NT2/D1 (cell line): Measurements from ENCODE around the gene IRF7.

Experiments
- DNase-seq: peaks from one replicate; pipeline ENCODE4 v3.0.0-alpha.2; 2011; ENCODE audit warnings: low read depth, low spot score
- H3K27me3 ChIP-seq: 2 replicates; pipeline ENCODE4 v1.6.0; 2011; ENCODE audit warnings: mild to moderate bottlenecking; ENCODE audit not compliant: insufficient read length, insufficient read depth
- H3K36me3 ChIP-seq: 2 replicates; pipeline ENCODE4 v1.6.1; 2011; ENCODE audit warnings: mild to moderate bottlenecking, low read length, mixed read lengths; ENCODE audit not compliant: insufficient read depth, insufficient read length
- H3K4me1 ChIP-seq: 2 replicates; pipeline ENCODE4 v1.5.1; 2011; ENCODE audit not compliant: insufficient read depth, insufficient read length
- H3K4me3 ChIP-seq: 2 replicates; pipeline ENCODE4 v1.5.1; 2011; ENCODE audit warnings: low read depth; ENCODE audit not compliant: insufficient read length
- H3K9ac ChIP-seq: 2 replicates; pipeline ENCODE4 v1.6.0; 2011; ENCODE audit warnings: low read depth; ENCODE audit not compliant: insufficient read length
- H3K9me3 ChIP-seq: 2 replicates; pipeline ENCODE4 v1.5.1; 2011; ENCODE audit warnings: mild to moderate bottlenecking, low read length; ENCODE audit not compliant: insufficient read depth
- SUZ12 ChIP-seq: IDR thresholded peaks from 2 replicates; pipeline ENCODE4 v1.6.1; 2011; ENCODE audit not compliant: insufficient read length, insufficient read depth; ENCODE audit errors: extremely low read depth
- YY1 ChIP-seq: IDR thresholded peaks from 2 replicates; pipeline ENCODE4 v1.6.1; 2011; ENCODE audit not compliant: insufficient read length, insufficient read depth
- ZNF274 ChIP-seq: IDR thresholded peaks from 2 replicates; pipeline ENCODE4 v1.6.1; 2011; ENCODE audit warnings: mild to moderate bottlenecking, low read depth, low read length

Gene IRF7

DNA sequence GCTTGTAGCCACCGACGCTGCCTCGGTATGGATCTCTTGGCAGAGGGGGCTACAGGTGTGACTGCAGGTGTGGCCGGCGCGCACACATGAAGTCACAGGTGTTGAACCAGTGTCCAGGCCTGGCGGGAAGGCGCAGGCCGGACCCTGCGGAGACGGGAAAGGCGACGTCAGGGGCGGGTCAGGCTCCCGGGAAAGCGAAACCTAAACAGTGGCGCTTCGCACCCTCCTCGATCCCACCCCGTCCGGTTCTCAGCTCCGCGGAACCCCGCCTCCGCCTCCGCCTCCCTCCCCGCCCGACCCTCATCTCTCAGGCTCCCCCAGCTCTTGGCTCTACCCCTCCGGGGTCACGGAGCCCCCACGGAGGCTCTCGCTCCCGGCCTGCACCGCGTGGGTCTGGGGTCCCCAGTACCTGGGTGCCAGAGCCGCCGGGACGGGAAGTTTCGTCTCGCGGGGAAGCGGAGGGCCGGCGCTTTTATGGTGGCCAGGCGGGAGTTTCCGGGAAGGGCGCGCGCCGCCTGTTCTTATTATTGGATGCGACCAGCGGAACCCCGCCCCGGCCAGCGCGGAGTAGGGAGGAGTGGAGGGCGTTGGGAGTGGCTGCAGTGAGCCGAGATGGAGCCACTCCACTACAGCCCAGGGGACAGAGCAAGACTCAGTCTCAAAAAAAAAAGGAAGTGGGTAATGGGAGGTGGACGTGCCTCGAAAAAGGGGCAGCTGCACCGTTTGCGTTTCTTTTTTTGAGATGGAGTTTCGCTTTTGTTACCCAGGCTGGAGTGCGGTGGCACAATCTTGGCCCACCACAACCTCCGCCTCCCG is at the start of gene IRF7:
Gene IRF7, minus strand, starts transcription at position 447 of the 816 bp plus-strand sequence. CDS start 586 bp downstream, outside the sequence.
- Histone ChIP-seq H3K4me3 (peak within 1 kb of the TSS; percentile 16), H3K36me3 (peaks cover 90% of the 10 kb centered on the region), H3K9ac (peak within 1 kb of the TSS; percentile 67), H3K4me1 (peaks cover 32% of the 10 kb centered on the region), H3K27me3 (no peaks in the 10 kb centered on the region), H3K9me3 (no peaks in the 10 kb centered on the region)
- peak; percentile 38 for DNase-seq
- TF ChIP-seq ZNF274 (no peak), YY1 (no peak), SUZ12 (no peak)

DNA sequence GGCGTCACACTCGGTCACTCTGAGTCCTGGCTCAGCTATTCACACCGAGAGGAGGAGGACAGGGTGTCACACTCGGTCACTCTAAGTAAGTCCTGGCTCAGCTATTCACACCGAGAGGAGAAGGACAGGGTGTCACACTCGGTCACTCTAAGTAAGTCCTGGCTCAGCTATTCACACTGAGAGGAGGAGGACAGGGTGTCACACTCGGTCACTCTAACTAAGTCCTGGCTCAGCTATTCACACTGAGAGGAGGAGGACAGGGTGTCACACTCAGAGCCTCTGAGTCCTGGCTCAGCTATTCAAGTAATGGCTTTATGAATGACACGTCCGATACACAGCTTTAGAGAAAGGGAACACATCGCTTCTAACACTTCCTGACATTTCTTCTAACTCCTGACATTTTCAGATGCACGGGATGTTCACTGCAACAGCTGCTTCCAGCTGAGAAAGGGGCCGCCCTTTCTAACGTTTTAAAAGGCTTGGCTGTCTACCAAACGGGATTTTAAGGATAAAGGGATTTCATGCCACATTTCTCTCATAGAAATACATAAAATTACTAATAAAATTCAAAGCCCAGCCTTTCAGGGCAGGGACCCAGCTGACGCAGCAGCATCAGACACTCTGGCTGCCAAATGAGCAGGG is 49.4 kb upstream of the IRF7 start:
- H3K4me1 ChIP-seq = no peaks in the 10 kb centered on the region
- TF ChIP-seq SUZ12 (no peak), ZNF274 (no peak), YY1 (no peak)
- no peaks in the 10 kb centered on the region for H3K27me3 ChIP-seq
- H3K4me3 ChIP-seq = no peak overlapping the region
- H3K36me3 ChIP-seq = peaks cover 67% of the 10 kb centered on the region
- no peak for DNase-seq
- H3K9me3 ChIP-seq = no peaks in the 10 kb centered on the region
- H3K9ac ChIP-seq = no peak overlapping the region

DNA sequence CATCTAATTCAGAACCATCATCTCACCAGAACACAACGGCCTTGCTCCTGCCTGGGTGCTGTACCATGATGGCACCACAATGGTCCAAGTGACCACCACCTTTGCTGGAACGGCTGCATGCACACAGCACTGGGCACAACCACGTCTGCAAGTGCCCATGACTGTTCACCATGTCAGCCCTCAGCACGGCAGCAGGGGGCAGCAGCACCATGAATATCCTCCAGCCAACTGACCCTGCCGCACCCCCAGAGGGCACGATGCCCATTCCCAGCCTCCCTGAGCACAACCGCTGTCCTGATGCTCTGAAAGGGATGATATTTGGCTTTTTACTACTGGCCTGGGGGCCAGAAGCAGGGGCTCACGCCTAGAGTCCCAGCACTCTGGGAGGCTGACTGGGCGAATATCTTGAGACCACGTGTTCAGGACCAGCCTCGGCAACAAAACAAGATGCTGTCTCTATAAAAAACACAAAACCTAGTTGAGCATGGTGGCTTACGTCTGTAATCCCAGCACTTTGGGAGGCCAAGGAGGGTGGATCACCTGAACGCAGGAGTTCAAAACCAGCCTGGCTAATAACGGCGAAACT is 47.0 kb upstream of the IRF7 start:
- no peak for TF ChIP-seq ZNF274
- no peak for TF ChIP-seq SUZ12
- no peak for TF ChIP-seq YY1
- peaks cover 79% of the 10 kb centered on the region for H3K36me3 ChIP-seq
- H3K27me3 ChIP-seq = no peaks in the 10 kb centered on the region
- H3K9me3 ChIP-seq = no peaks in the 10 kb centered on the region
- no peak for DNase-seq
- H3K4me3 ChIP-seq = no peak overlapping the region
- no peak overlapping the region for H3K9ac ChIP-seq
- H3K4me1 ChIP-seq = peaks cover 4% of the 10 kb centered on the region

DNA sequence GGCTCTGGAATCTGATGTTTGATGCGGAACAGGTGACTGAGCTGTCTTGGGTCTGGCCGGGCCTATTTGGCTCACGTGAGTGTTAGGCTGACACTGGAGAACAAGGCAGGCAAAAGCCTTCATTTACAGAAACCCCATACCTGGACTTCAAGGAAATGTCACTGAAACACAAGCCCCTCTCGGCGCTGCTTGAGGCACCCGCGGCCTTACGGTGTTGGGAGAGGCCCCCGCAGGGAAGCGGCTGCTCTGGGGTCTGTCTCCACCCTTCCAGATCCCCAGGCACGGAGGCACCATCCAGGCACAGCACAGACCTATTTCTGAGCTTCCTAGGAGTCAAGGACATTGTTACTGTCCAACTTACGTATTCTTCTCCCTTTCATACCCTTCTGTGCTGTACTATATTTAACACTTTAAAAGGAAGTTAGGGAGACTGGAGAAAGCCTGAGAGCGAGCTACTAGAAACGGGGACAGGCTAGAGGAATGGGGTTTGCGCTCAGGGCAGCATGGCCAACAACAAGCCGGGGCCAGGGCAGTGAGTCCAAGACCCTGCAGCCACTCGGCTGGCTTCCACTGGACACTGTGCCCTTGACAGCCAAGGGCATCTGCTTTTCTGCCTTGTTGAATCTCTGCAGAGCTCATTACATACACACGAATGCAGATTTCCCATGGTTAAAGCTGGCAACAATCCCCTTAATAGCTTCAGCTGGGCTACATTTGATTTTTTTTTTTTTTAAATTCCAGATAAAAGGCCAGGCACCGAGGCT is 45.1 kb upstream of the IRF7 start:
- Histone ChIP-seq H3K4me1 (peaks cover 4% of the 10 kb centered on the region), H3K4me3 (no peak overlapping the region), H3K9me3 (no peaks in the 10 kb centered on the region), H3K9ac (no peak overlapping the region), H3K27me3 (no peaks in the 10 kb centered on the region), H3K36me3 (peaks cover 85% of the 10 kb centered on the region)
- TF ChIP-seq YY1 = no peak
- no peak for TF ChIP-seq SUZ12
- TF ChIP-seq ZNF274 = no peak
- DNase-seq = no peak

DNA sequence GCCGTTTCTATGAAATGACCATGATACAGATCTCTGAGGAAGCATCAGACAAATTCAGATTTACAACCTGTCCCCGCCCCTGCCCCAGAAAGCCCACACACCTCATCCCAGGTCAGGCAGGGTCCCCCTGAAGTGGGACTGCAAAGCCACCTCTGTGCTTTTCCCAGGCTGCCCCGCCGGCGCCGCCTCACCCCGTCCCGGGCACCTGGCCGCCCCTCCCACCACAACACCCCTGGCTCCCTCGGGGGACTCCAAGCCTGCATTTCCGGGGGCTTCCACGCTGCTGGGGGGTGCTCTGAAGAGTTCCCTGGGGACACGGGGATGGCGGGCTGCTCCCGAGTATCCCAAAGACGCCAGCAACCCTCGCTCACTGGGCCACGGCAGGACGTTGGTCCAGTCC is 44.5 kb upstream of the IRF7 start:
- Histone ChIP-seq H3K36me3 (peaks cover 81% of the 10 kb centered on the region), H3K4me1 (peaks cover 4% of the 10 kb centered on the region), H3K4me3 (no peak overlapping the region), H3K27me3 (no peaks in the 10 kb centered on the region), H3K9ac (no peak overlapping the region), H3K9me3 (no peaks in the 10 kb centered on the region)
- no peak for DNase-seq
- TF ChIP-seq SUZ12 (no peak), ZNF274 (no peak), YY1 (no peak)

DNA sequence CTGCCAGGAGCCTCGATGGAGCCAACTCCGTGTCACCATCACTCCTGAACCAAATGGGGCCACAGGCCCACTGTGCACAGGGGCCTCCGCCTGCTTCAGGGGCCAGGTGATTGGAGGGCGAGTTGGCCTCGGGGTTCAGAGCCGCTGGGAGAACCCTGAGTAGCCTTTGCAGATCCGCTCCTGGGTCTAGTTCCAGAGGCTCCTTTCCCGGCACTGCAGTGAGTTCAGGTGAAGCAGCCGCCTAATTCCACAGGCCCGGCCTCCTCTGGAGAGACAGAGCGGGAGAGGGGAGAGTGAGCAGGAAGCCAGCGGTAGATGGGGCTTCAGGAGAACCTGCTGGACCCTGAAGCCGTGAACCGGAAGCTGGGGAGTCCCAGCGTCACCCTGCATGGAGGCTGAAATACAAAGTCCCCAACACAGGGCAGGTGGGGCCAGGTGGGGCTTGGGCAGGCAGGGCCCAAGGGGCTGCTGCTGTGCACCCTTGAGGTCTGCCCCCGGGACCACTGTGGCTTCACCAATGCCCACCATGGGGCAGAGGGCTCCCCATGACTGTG is 43.9 kb upstream of the IRF7 start:
- no peaks in the 10 kb centered on the region for H3K9me3 ChIP-seq
- H3K9ac ChIP-seq = no peak overlapping the region
- DNase-seq = no peak
- peaks cover 4% of the 10 kb centered on the region for H3K4me1 ChIP-seq
- no peaks in the 10 kb centered on the region for H3K27me3 ChIP-seq
- TF ChIP-seq ZNF274 (no peak), YY1 (no peak), SUZ12 (no peak)
- no peak overlapping the region for H3K4me3 ChIP-seq
- H3K36me3 ChIP-seq = peaks cover 82% of the 10 kb centered on the region

DNA sequence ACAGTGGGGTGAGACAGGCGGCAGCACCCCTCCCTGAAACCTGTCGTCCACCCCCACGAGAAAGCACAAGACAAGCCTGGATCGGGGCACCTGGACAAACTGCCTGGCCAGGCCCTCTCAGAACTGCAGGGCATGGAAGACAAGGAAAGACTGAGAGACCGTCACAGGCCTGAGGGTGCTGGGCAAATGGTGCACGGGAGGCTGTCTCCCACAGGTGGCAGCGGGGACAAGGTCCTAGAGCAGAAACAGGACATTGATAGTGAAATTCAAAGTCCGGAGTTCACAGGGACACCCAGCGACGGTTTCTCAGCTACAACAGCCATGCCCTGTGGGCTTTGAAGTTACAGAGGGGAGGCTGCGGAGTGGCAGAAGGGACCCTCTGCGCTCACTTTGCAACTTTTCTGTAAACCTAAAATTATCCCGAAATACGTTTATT is 42.0 kb upstream of the IRF7 start:
- DNase-seq = no peak
- Histone ChIP-seq H3K9ac (no peak overlapping the region), H3K36me3 (peaks cover 78% of the 10 kb centered on the region), H3K4me3 (no peak overlapping the region), H3K27me3 (no peaks in the 10 kb centered on the region), H3K9me3 (no peaks in the 10 kb centered on the region), H3K4me1 (peaks cover 4% of the 10 kb centered on the region)
- no peak for TF ChIP-seq ZNF274
- no peak for TF ChIP-seq SUZ12
- no peak for TF ChIP-seq YY1
